HEK293 (cell line): ENCODE measurements around the gene DBN1.

Experiments
- CTCF ChIA-PET: fragments of 350-600 bp; formaldehyde crosslinking; extraction: SDS; loops from one replicate; lab custom pipeline; 2021; ENCODE audit warnings: antibody characterized with exemption; lab: Yijun Ruan, JAX
- POLR2A ChIA-PET: fragments of 300-600 bp; formaldehyde crosslinking; extraction: SDS; loops from one replicate; lab custom pipeline; 2020; ENCODE audit warnings: antibody characterized with exemption, inconsistent platforms; lab: Yijun Ruan, JAX
- H3K27ac ChIP-seq: fragments of 200-500 bp; sonication (Bioruptor generic); 2 replicates; pipeline ENCODE4 v1.5.1; 2014; ENCODE audit warnings: low read depth, low read length, control low read depth, inconsistent platforms; ENCODE audit errors: extremely low read depth
- H3K36me3 ChIP-seq, 2 experiments: fragments of 200-500 bp in 1 of 2; sonication (Bioruptor generic) in 1 of 2; 1 replicate in 1 of 2; 2 replicates in 1 of 2; pipeline ENCODE4 v1.5.1; 2014 to 2017; ENCODE audit warnings: inconsistent platforms in 2 of 2, low read length in 2 of 2; ENCODE audit not compliant: control insufficient read depth in 2 of 2, insufficient read depth in 1 of 2
- H3K4me1 ChIP-seq: fragments of 200-500 bp; sonication (Bioruptor generic); 2 replicates; pipeline ENCODE4 v1.5.1; 2014; ENCODE audit warnings: mild to moderate bottlenecking, low read length, inconsistent platforms; ENCODE audit not compliant: control insufficient read depth, insufficient read depth
- H3K4me3 ChIP-seq: 2 replicates; pipeline ENCODE4 v1.5.1; 2011; ENCODE audit warnings: low read depth, mild to moderate bottlenecking, control low read depth, low read length, moderate library complexity
- H3K9me3 ChIP-seq: fragments of 200-500 bp; sonication (Bioruptor generic); 2 replicates; pipeline ENCODE4 v1.5.1; 2014; ENCODE audit warnings: low read depth, low read length, inconsistent platforms; ENCODE audit not compliant: control insufficient read depth, insufficient read depth
- GLIS2 ChIP-seq: fragments of 450-650 bp; formaldehyde crosslinking; IDR thresholded peaks from 2 replicates; pipeline ENCODE4 v1.5.1; 2016; ENCODE audit warnings: missing biosample characterization, missing genetic modification characterization
- OVOL3 ChIP-seq: fragments of 450-650 bp; formaldehyde crosslinking; IDR thresholded peaks from 2 replicates; pipeline ENCODE4 v1.5.1; 2016; ENCODE audit warnings: missing biosample characterization, missing genetic modification characterization
- RBAK ChIP-seq: fragments of 450-650 bp; formaldehyde crosslinking; IDR thresholded peaks from 2 replicates; pipeline ENCODE4 v1.5.1; 2016; ENCODE audit warnings: missing biosample characterization, missing genetic modification characterization
- ZBTB20 ChIP-seq: fragments of 450-650 bp; formaldehyde crosslinking; IDR thresholded peaks from 2 replicates; pipeline ENCODE4 v1.5.1; 2016; ENCODE audit warnings: missing biosample characterization, missing genetic modification characterization
- ZNF140 ChIP-seq: fragments of 450-650 bp; formaldehyde crosslinking; IDR thresholded peaks from 2 replicates; pipeline ENCODE4 v1.5.1; 2016; ENCODE audit warnings: missing biosample characterization, missing genetic modification characterization
- ZNF169 ChIP-seq: fragments of 450-650 bp; formaldehyde crosslinking; IDR thresholded peaks from 2 replicates; pipeline ENCODE4 v1.5.1; 2016; ENCODE audit warnings: missing biosample characterization, missing genetic modification characterization
- ZNF423 ChIP-seq: fragments of 450-650 bp; formaldehyde crosslinking; IDR thresholded peaks from 2 replicates; pipeline ENCODE4 v1.5.1; 2016; ENCODE audit warnings: missing biosample characterization, missing genetic modification characterization
- ZNF433 ChIP-seq: fragments of 450-650 bp; formaldehyde crosslinking; IDR thresholded peaks from 2 replicates; pipeline ENCODE4 v1.5.1; 2016; ENCODE audit warnings: missing biosample characterization, missing genetic modification characterization, low read depth
- ZNF501 ChIP-seq: fragments of 450-650 bp; formaldehyde crosslinking; IDR thresholded peaks from 2 replicates; pipeline ENCODE4 v1.5.1; 2016; ENCODE audit warnings: missing biosample characterization, missing genetic modification characterization
- ZNF548 ChIP-seq: fragments of 450-650 bp; formaldehyde crosslinking; IDR thresholded peaks from 2 replicates; pipeline ENCODE4 v1.5.1; 2016; ENCODE audit warnings: missing biosample characterization, missing genetic modification characterization
- ZNF560 ChIP-seq: fragments of 450-650 bp; formaldehyde crosslinking; IDR thresholded peaks from 2 replicates; pipeline ENCODE4 v1.5.1; 2017; ENCODE audit warnings: missing biosample characterization, missing genetic modification characterization, borderline replicate concordance
- TF ChIP-seq, protein P1 (sequence below): sonication (generic); formaldehyde crosslinking; IDR thresholded peaks from 2 replicates; pipeline ENCODE4 v1.8.1; 2022; ENCODE audit warnings: mild to moderate bottlenecking, moderate library complexity, missing genetic modification reagents
- TF ChIP-seq, protein P2 (sequence below): fragments of 450-650 bp; formaldehyde crosslinking; IDR thresholded peaks from 2 replicates; pipeline ENCODE4 v1.5.1; 2017; ENCODE audit warnings: missing biosample characterization, mild to moderate bottlenecking, missing genetic modification characterization, moderate library complexity
- TF ChIP-seq, protein P3 (sequence below): fragments of 450-650 bp; formaldehyde crosslinking; IDR thresholded peaks from 2 replicates; pipeline ENCODE4 v1.5.1; 2016; ENCODE audit warnings: missing biosample characterization, missing genetic modification characterization
- TF ChIP-seq, protein P4 (sequence below): fragments of 450-650 bp; formaldehyde crosslinking; IDR thresholded peaks from 2 replicates; pipeline ENCODE4 v1.5.1; 2016; ENCODE audit warnings: missing biosample characterization, missing genetic modification characterization

DBN1 gene

DNA sequence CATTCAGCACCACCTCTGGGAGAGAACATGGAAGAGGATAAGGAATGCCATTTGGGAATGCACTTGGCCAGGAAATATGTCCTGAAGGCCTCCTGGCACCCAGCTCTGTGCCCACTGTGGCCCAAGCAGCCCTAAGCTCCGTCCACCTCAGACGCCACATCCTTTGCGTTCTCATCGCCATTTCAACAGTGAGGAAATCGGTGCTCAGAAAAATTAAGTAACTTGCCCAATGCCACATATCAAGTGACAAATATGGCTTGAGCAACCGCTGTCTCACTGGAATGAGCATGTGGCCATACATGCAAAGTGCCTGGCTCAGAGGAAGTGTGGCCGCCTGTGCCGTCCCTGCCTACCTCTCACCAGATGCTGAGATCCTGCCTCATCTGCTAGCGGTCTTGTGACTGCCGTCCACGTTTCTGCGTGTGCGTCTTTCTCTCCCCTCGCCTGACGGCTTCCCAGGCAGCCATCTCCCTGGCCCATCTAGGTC lies 37.2 kb upstream of the DBN1 start (continued):
- TF ChIP-seq ZNF560 (tag by site-specific recombination), result no peak
- no peak for TF ChIP-seq ZNF140 (tag by site-specific recombination)
- TF ChIP-seq, protein P1, sequence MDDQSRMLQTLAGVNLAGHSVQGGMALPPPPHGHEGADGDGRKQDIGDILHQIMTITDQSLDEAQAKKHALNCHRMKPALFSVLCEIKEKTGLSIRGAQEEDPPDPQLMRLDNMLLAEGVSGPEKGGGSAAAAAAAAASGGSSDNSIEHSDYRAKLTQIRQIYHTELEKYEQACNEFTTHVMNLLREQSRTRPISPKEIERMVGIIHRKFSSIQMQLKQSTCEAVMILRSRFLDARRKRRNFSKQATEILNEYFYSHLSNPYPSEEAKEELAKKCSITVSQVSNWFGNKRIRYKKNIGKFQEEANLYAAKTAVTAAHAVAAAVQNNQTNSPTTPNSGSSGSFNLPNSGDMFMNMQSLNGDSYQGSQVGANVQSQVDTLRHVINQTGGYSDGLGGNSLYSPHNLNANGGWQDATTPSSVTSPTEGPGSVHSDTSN, result no peak
- TF ChIP-seq, protein P2, sequence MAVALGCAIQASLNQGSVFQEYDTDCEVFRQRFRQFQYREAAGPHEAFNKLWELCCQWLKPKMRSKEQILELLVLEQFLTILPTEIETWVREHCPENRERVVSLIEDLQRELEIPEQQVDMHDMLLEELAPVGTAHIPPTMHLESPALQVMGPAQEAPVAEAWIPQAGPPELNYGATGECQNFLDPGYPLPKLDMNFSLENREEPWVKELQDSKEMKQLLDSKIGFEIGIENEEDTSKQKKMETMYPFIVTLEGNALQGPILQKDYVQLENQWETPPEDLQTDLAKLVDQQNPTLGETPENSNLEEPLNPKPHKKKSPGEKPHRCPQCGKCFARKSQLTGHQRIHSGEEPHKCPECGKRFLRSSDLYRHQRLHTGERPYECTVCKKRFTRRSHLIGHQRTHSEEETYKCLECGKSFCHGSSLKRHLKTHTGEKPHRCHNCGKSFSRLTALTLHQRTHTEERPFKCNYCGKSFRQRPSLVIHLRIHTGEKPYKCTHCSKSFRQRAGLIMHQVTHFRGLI (tag by site-specific recombination), result no peak
- no peak for TF ChIP-seq ZNF501 (tag by site-specific recombination)
- TF ChIP-seq ZNF169, result no peak
- no peak for TF ChIP-seq ZNF433
- TF ChIP-seq ZNF423 (tag by site-specific recombination), result no peak
- no peak for TF ChIP-seq RBAK (tag by site-specific recombination)
- TF ChIP-seq, protein P3, sequence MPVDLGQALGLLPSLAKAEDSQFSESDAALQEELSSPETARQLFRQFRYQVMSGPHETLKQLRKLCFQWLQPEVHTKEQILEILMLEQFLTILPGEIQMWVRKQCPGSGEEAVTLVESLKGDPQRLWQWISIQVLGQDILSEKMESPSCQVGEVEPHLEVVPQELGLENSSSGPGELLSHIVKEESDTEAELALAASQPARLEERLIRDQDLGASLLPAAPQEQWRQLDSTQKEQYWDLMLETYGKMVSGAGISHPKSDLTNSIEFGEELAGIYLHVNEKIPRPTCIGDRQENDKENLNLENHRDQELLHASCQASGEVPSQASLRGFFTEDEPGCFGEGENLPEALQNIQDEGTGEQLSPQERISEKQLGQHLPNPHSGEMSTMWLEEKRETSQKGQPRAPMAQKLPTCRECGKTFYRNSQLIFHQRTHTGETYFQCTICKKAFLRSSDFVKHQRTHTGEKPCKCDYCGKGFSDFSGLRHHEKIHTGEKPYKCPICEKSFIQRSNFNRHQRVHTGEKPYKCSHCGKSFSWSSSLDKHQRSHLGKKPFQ (tag by site-specific recombination), result no peak

DNA sequence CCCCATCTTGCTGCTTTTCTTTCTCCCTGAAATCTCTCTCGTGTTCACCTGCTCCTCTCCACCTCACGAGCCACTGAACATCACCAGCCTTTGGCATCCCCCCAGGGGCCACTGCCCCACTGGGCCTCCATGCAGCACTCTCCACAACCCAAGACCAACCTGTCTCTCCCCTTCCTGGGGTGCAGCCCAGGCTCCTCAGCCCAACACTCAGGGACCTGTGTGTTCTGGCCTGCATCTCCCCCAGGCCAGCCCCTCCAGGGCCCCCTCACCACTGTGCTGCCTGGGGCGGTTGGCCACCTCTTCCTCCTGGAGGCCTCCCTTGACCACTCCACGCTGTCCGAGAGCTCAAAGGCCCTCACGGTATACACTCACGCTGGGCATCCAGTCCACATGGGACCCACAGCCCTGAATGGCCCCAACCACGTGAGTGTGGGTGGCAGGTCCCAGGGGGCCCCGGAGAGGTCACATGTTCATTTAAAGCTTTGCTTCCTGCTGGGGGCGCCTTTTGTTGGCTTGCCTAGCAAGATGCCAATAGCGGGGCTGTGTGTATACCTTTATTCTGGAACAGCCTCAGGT lies 36.6 kb upstream of the DBN1 start:
- Histone ChIP-seq H3K4me3 (no peak overlapping the region), H3K4me1 (no peaks in the 10 kb centered on the region), H3K9me3 (no peaks in the 10 kb centered on the region), H3K36me3 (peaks cover 6 to 63% of the 10 kb centered on the region in 2 experiments)
- CTCF ChIA-PET, result interaction anchor here (1.0 to 2.8 kb wide), 2 partner anchors 9 to 11 kb away, joined by 3 to 16 read pairs; no protein-coding TSS in a partner anchor
- TF ChIP-seq, protein P4, sequence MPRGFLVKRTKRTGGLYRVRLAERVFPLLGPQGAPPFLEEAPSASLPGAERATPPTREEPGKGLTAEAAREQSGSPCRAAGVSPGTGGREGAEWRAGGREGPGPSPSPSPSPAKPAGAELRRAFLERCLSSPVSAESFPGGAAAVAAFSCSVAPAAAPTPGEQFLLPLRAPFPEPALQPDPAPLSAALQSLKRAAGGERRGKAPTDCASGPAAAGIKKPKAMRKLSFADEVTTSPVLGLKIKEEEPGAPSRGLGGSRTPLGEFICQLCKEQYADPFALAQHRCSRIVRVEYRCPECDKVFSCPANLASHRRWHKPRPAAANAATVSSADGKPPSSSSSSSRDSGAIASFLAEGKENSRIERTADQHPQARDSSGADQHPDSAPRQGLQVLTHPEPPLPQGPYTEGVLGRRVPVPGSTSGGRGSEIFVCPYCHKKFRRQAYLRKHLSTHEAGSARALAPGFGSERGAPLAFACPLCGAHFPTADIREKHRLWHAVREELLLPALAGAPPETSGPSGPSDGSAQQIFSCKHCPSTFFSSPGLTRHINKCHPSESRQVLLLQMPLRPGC, result no peak
- TF ChIP-seq ZBTB20 (no peak), ZNF548 (tag by site-specific recombination) (no peak), GLIS2 (peak; percentile 47), OVOL3 (no peak)
- TF ChIP-seq, protein P2 (tag by site-specific recombination), result 0 out of 2 replicates have a peak, but pooled peaks have one; percentile 12
- TF ChIP-seq, all 188 proteins: peak for 2
- POLR2A ChIA-PET, result interaction anchor here (1.0 to 1.9 kb wide), 4 partner anchors 14 to 55 kb away, joined by 3 to 7 read pairs (median 5); no protein-coding TSS in a partner anchor
- H3K27ac ChIP-seq, result no peak overlapping the region
